Loucy (cell line): ENCODE results near the gene CRHR1.

Experiments used
- H2AFZ ChIP-seq: fragments of 200-600 bp; sonication (generic); 2 replicates; pipeline ENCODE4 v1.6.0; 2016; ENCODE audit warnings: antibody characterized with exemption, mild to moderate bottlenecking, low read length, moderate library complexity
- H3F3A ChIP-seq: fragments of 200-600 bp; 2 replicates; pipeline ENCODE4 v1.6.0; 2016; ENCODE audit warnings: antibody characterized with exemption, low read depth, mild to moderate bottlenecking
- H3K27me3 ChIP-seq: fragments of 200-600 bp; sonication (generic); 2 replicates; pipeline ENCODE4 v1.6.1; 2014; ENCODE audit warnings: low read length, mild to moderate bottlenecking; ENCODE audit not compliant: insufficient read depth, poor library complexity, severe bottlenecking
- H3K36me3 ChIP-seq: fragments of 200-600 bp; sonication (generic); 2 replicates; pipeline ENCODE4 v1.6.1; 2016; ENCODE audit warnings: low read length; ENCODE audit not compliant: insufficient read depth
- H3K4me1 ChIP-seq: fragments of 200-600 bp; sonication (generic); 2 replicates; pipeline ENCODE4 v1.5.1; 2014; ENCODE audit warnings: low read length, mild to moderate bottlenecking; ENCODE audit not compliant: insufficient read depth, poor library complexity, severe bottlenecking
- H3K4me2 ChIP-seq: fragments of 200-600 bp; sonication (generic); 2 replicates; pipeline ENCODE4 v1.6.0; 2014; ENCODE audit warnings: antibody characterized with exemption, low read length, low read depth, mild to moderate bottlenecking; ENCODE audit not compliant: poor library complexity, severe bottlenecking
- H3K4me3 ChIP-seq: fragments of 200-600 bp; sonication (generic); 2 replicates; pipeline ENCODE4 v1.5.1; 2014; ENCODE audit warnings: low read length, mild to moderate bottlenecking, mixed read lengths; ENCODE audit not compliant: poor library complexity, severe bottlenecking
- H3K79me2 ChIP-seq: fragments of 200-600 bp; sonication (generic); 2 replicates; pipeline ENCODE4 v1.6.1; 2014; ENCODE audit warnings: low read length; ENCODE audit not compliant: insufficient read depth
- H3K9ac ChIP-seq: fragments of 200-600 bp; sonication (generic); 2 replicates; pipeline ENCODE4 v1.6.0; 2014; ENCODE audit warnings: mild to moderate bottlenecking, low read depth, low read length, moderate library complexity; ENCODE audit not compliant: poor library complexity, severe bottlenecking
- H3K9me2 ChIP-seq: fragments of 200-600 bp; sonication (generic); replicated peaks from 2 replicates; pipeline ENCODE4 v1.6.1; 2016; ENCODE audit warnings: low read depth, low read length, mixed read lengths
- H3K9me3 ChIP-seq: fragments of 200-600 bp; sonication (generic); 2 replicates; pipeline ENCODE4 v1.6.1; 2014; ENCODE audit warnings: mild to moderate bottlenecking, antibody characterized with exemption, low read length, low read depth; ENCODE audit not compliant: insufficient read depth
- H4K20me1 ChIP-seq: fragments of 200-600 bp; sonication (generic); 2 replicates; pipeline ENCODE4 v1.6.0; 2014; ENCODE audit warnings: antibody characterized with exemption, low read length, mild to moderate bottlenecking; ENCODE audit not compliant: insufficient read depth, poor library complexity, severe bottlenecking
- CTCF ChIP-seq: fragments of 200-600 bp; sonication (generic); conservative IDR thresholded peaks from 2 replicates; pipeline ENCODE4 v1.5.1; 2014; ENCODE audit warnings: mild to moderate bottlenecking, antibody characterized with exemption, low read length
- EZH2phosphoT487 ChIP-seq: fragments of 200-600 bp; IDR thresholded peaks from 2 replicates; pipeline ENCODE4 v1.6.1; 2018; ENCODE audit warnings: antibody characterized with exemption, mild to moderate bottlenecking, moderate library complexity, borderline replicate concordance

The CRHR1 gene

DNA sequence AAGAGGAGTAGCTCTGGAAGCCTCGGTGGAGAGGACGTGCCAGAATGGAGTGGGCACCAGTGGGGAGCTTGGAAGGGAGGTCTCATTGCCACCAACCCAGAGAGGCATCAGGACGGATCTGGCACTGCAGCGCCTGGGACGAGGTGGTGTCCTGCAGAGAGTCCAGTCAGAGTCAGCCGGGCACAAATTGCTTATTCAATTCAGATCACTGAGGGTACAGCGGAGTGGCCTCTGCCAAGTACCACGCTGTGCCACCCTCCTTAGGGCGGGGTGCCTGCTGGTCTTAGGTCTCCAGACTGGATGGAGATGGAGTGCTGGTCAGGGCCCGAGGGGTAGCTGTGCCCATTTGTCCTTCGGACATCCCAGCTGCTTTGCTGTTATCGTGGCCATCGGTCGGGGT lies 41.7 kb downstream of the CRHR1 start:
- Histone ChIP-seq H3K36me3 (no peaks in the 10 kb centered on the region), H3F3A (no peaks in the 10 kb centered on the region)
- TF ChIP-seq CTCF, result no peak
- no peak for TF ChIP-seq EZH2phosphoT487

GRCh38 chr17:45826919-45827588 lies 42.9 kb downstream of the CRHR1 start:
- Histone ChIP-seq H3K4me1 (peaks cover 8% of the 10 kb centered on the region), H3K9ac (no peak overlapping the region), H4K20me1 (no peaks in the 10 kb centered on the region), H3K79me2 (no peaks in the 10 kb centered on the region), H3K4me2 (no peak overlapping the region), H3F3A (no peaks in the 10 kb centered on the region), H3K4me3 (no peak overlapping the region), H3K27me3 (no peaks in the 10 kb centered on the region), H2AFZ (no peak overlapping the region), H3K36me3 (no peaks in the 10 kb centered on the region), H3K9me2 (no peaks in the 10 kb centered on the region), H3K9me3 (no peaks in the 10 kb centered on the region)
- TF ChIP-seq CTCF (no peak), EZH2phosphoT487 (no peak)

More for the DNA sequence above, 41.7 kb downstream of the CRHR1 start:
- Histone ChIP-seq H3K27me3 (no peaks in the 10 kb centered on the region), H4K20me1 (no peaks in the 10 kb centered on the region), H3K4me1 (peaks cover 8% of the 10 kb centered on the region), H3K9me3 (no peaks in the 10 kb centered on the region), H3K79me2 (no peaks in the 10 kb centered on the region), H3K4me2 (no peak overlapping the region), H3K9ac (no peak overlapping the region), H3K4me3 (no peak overlapping the region), H2AFZ (no peak overlapping the region), H3K9me2 (no peaks in the 10 kb centered on the region)

DNA sequence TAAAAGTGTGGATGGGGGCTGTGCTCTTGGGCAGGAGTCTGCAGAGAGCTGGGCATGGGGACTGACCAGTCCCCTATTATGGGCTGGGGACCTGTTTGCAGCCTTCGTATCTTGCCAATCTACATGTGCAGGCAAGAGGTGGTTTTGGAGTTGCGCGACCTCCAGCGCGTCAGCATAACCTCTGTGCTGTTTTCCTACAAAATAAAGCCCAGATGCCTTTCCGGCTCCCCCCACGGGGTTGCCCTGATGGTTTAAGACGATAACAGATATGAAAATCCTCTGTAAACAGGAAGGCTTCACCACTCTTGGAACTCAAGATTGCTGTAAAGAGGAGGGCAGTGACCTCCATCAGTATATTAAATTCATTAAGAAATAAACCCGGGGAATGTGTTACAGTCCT lies 44.1 kb downstream of the CRHR1 start:
- Histone ChIP-seq H3K4me3 (no peak overlapping the region), H3K4me2 (no peak overlapping the region), H3K27me3 (no peaks in the 10 kb centered on the region), H2AFZ (no peak overlapping the region), H3K4me1 (peaks cover 8% of the 10 kb centered on the region), H4K20me1 (no peaks in the 10 kb centered on the region), H3K9ac (no peak overlapping the region), H3K9me3 (no peaks in the 10 kb centered on the region), H3K36me3 (no peaks in the 10 kb centered on the region), H3K79me2 (no peaks in the 10 kb centered on the region), H3K9me2 (no peaks in the 10 kb centered on the region), H3F3A (no peaks in the 10 kb centered on the region)
- TF ChIP-seq EZH2phosphoT487, result no peak
- no peak for TF ChIP-seq CTCF
